Right lobe of liver (tissue), 4 donors: ENCODE measurements around the gene NFATC4.

Source experiments
- POLR2A ChIP-seq: fragments of 450-650 bp; IDR thresholded peaks from one replicate; pipeline ENCODE4 v1.6.1; 2017; ENCODE audit warnings: antibody characterized with exemption, mild to moderate bottlenecking
- TF ChIP-seq, protein P1 (sequence below), 4 donors: fragments of 200-600 bp in 3 of 4; fragments of 450-650 bp in 1 of 4; IDR thresholded peaks; one replicate each; pipeline versions ENCODE4 v1.5.1 to v1.8.0; 2016 to 2022; ENCODE audit warnings: antibody characterized with exemption in 4 of 4, mild to moderate bottlenecking in 2 of 4
- donor health status: DM: no; HTN: no; CAD: no.
- donor health status: DM: no; HTN: no; CAD: no.
- donor health status: DM: no; HTN: yes; CAD: no.

DNA sequence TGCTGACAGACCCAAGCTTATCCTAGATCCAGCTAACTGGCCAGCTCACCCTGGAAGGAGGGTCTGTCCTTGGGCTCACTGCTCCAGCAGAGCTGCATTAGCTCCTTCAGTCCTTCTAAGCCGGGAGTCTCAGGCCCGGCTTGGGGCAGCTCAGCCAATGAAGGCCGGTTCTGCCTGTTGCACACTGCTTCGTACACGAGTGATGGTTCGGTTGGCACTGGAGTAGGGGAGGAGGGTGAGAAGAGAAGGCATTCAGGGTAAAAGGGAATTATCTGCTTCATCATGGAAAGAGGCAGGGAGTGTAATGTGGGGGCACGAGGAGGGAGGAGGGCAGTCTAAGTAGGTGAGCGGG is 30.2 kb upstream of the NFATC4 start:
- TF ChIP-seq, protein P1, sequence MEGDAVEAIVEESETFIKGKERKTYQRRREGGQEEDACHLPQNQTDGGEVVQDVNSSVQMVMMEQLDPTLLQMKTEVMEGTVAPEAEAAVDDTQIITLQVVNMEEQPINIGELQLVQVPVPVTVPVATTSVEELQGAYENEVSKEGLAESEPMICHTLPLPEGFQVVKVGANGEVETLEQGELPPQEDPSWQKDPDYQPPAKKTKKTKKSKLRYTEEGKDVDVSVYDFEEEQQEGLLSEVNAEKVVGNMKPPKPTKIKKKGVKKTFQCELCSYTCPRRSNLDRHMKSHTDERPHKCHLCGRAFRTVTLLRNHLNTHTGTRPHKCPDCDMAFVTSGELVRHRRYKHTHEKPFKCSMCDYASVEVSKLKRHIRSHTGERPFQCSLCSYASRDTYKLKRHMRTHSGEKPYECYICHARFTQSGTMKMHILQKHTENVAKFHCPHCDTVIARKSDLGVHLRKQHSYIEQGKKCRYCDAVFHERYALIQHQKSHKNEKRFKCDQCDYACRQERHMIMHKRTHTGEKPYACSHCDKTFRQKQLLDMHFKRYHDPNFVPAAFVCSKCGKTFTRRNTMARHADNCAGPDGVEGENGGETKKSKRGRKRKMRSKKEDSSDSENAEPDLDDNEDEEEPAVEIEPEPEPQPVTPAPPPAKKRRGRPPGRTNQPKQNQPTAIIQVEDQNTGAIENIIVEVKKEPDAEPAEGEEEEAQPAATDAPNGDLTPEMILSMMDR (IDR thresholded peaks at IDR 0.05) = no peak
- TF ChIP-seq POLR2A = no peak
